Dedifferentiated amniotic fluid mesenchymal stem cell (primary cell): ENCODE results near the gene ELK3.

Experiments
- DNase-seq: peaks from one replicate; pipeline ENCODE4 v3.0.0-alpha.2; 2016; ENCODE audit errors: extremely low spot score

Gene ELK3

DNA sequence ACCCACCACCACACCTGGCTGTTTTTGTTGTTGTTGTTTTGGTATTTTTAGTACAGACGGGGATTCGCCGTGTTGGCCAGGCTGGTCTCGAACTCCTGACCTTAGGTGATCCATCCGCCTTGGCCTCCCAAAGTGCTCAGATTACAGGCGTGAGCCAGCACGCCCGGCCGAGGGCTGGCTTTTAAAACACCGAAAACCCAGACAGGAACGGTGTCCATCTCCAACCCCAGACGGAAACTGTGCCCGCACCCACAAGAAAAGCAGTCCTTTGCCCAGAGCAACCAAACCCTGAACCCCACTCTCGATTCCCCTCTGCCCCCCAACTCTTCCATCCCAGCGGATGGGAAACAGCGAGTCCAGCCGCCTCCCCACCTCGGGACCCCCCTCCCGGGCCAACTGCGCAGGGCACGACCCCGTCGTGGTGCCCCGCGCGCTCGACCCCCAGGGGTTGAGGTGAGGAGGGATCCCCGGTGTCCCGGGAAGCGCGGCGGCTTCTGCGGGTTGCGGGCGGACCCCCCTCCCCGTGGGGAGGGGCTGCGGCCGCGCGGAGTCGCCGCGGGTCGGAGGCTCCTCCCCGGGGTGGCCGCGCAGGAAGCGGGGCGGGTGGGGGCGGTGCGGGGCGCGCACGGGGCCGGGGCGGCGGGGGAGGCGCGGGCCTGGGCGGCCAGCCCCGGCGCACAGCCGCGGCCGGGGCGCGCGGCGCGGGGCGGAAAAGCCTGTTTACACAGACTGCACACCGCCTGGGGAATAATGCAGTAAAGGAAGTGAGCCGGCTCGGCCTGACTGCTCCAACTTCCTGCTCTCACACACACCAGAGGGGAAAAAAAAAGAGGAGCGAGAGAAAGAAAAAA is at the start of gene ELK3:
TSS of gene ELK3 (plus strand) at position 651 of the 851 bp plus-strand sequence.
- DNase-seq, result peak; percentile 32

DNA sequence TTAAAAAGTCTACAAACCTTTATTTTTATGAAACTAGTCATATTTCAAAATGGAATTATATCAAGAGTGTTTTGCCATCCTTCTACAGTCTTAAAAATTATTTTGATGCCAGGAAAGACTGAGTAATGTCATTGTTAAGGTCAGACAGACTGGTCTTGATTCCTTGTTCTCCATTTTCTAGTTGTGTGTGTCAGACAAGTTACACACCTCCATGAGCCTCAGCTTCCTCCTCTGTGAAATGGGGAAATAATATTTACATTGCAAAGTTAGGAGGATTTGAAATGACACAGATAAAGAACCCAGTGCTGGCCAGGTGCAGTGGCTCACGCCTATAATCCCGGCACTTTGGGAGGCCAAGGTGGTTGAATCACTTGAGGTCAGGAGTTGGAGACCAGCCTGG is 47.4 kb upstream of the ELK3 start:
- DNase-seq, result no peak

DNA sequence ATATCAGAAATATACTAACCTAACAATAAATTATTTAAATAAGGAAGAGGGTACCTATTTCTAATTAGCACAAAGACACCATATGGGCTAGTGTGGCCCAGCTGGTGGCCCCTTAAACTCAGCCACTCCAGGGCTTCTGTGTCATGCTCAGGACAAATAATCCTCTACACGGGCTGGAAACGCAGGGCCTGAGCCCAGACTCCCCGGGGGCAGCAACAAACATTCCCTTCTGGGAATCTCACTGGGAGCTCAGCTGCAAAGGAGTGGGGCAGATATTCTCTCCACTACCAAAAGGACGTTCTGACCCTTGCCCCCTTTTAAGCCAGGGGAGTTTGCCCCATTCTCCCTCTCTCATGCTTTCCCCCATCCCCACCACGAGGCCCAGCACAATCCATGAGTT is 43.7 kb upstream of the ELK3 start:
- no peak for DNase-seq

DNA sequence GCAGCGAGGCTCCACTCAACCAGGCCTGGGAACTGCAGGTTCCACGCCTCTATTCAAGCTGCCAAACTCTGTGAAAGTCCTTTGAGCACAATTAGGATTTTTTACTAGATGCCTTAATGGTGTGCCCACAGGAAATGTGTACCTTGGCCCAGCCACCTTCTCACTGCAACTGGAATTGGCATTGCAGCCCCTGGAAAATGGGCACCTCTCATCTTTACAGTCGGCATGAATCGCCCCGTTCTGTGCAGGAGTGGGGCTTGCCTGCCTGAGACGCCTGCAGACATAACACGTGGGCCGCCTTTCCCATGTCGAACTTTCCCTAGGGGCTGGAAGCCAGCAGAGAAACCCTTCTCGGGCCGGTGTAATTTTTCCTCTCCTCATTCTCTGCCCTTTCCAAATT is 42.0 kb upstream of the ELK3 start:
- no peak for DNase-seq

DNA sequence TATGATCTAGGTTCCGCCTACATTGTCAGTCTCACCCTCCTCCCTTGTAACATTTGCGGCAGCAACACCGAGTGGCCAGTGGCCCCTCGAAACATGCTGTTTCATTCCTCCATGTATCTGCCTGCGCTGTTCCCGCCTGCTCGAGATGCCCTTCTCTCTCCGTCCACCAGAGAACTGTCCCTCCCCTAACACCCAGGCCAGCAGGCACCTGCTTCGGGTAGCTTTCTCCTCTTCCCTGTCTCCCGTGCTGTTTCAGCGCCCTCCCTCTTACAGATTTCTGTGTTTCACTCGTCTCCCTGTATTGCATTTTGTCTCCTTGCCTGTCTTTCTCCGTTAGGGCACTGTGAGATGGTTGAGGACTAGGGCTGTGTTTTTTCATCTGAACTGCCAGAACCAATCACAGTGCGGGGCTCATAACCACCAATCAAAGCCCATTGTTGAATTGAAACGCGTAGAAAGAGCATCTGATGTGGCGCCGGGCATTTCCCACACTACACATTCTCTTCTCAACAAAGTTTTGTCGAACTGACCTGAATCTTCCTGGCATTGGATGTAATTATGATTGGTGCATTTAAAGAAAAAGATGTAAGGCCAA is 40.9 kb upstream of the ELK3 start:
- DNase-seq, result no peak

DNA sequence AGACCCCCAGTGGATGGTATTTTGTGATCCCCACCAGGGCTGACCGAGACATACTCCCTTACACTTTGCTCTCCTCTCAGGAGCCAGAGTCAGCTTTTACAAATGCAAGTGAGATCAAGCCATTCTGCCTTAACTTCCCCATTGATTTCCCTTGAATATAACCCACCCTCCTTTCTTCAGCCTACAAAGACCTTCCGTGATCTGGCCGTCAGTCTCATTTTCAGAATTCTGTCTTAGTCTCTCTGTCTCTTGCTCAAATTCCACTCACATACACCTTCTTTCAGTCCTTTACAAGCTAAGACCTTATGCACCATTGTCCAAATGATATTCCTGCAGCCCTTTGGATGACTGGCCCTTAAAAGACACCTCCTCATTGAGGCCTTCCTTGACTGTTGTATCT is 39.0 kb upstream of the ELK3 start:
- DNase-seq, result no peak

DNA sequence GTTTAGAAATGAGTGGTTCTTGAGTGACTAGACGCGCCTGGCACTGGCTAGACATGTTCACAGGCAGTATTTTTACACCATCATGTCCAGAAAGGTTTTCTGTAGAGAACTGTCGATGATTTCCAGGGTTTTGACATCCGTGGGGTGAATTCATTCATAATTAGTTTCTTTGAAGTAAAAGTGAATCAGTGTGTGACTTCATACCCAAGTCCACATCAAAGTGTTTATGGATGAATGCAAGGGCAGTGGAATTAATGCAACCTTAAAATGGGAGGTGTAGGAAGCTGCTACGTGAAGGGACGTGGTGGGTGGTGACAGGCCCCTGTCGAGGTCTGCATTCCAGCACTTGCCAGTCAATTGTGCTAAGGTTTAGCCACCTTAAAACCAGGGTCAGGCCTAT is 38.4 kb upstream of the ELK3 start:
- DNase-seq, result no peak

DNA sequence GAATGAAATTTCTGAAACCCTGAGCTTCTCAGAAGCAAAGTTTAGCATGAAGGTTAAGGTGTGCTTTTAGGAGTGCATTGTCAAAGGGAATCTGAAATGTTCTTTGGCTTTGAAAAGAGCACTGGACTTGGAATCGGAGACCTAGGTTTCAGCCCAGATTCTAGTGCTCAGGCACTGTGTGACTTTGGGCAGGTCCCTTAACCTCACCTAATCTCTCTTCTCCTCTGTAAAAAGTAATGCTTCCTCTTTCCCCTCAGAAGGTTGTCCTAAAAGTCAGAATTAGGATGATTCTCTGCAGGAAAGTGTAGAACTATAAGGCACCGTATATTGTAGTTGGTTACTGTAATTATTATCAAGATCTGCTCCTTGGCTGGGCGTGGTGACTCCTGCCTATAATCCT is 38.0 kb upstream of the ELK3 start:
- DNase-seq, result no peak

DNA sequence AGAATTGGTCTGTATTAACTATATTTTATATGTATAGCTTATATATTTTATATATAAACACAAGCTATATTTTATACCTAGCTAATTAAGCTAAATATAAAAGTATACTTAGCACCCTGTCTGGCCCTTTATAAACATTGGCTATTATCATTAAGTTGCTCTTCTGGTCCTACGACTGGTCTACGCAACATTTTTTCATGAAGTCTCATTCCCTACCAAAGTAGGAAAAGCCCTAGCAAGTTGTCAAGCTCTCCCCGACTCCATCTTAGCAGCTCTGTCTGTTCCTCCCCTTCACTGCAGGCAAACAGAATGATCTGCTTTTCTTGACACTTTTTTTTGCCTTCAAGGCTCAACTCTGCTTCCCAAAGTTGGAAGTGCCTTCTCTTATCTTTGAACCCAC is 36.7 kb upstream of the ELK3 start:
- no peak for DNase-seq

DNA sequence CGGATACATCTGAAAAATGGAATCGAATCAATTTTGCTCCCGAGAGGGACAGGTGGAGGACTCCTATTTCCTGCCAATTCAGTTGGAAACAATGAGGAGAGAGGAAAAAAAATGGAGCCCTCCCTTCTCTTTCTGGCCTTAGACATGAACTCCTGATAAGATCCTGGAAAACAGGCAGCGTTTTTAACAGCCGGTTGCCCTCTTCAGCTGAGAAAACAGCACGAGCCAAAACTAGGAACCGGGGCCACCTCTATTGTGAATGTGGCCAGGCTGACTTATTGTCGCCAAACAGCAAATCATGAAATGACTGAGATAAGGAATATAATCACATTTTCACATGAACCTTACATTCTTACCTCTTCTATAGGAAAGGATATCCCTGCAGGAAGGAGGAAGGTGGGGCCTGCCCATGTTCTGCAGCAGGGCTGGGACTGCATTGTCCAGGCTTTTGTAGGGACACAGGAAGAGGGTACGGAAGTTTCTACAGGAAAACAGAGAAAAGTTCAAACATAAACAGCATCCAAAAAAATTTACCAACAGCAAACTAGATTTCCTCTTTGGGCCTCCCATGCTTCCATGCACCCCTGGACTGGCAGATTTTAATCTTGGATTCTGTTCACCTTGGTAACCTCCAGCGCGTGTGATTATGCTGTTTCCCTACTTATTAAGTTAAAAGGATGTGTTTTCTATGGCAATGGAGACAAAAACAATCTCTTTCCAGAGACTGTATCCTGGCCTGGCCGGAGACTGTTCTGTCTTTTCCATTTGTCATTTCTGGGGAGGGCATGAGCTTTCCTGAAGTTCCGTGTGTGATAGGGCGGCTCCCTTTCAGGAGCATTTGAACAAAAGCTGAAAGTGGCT is 29.0 kb upstream of the ELK3 start:
- no peak for DNase-seq

DNA sequence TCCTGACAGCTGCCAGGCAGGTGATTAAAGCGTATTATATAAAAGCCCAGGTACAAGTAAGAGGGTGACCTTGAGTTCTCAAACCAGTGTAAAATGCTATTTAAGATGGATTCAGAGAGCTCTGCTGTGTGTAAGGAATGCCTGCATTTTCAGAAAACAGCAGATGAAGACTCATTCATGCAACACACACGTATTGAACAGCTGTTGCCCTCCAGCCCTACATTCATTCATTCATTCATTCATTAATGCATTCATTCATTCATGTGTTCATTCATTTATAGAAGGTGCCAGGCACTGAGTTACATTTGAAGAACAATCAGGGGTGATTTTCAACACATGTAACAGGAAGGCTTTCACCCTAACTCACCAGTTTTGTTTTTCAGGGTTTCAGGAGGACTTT is 27.4 kb upstream of the ELK3 start:
- DNase-seq, result no peak

DNA sequence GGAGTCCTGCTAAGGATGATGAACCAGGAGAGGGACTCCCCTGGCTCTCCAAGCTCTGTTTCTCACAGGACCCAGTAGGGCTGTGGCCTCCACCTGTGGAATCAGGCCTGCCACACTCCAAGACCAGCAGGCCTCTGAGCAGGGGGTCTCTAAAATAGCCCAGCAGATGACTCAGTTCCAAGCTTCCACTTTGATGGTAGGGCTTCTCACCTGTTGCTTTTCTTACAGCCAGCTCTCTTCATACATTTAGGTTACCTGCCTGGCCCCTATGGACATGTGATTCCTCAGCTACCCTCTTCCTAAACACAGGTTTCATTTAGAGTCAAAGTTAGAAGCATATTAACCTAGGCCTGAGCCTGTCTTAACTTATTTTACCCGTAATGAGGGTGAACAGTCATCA is 26.7 kb upstream of the ELK3 start:
- DNase-seq, result no peak

DNA sequence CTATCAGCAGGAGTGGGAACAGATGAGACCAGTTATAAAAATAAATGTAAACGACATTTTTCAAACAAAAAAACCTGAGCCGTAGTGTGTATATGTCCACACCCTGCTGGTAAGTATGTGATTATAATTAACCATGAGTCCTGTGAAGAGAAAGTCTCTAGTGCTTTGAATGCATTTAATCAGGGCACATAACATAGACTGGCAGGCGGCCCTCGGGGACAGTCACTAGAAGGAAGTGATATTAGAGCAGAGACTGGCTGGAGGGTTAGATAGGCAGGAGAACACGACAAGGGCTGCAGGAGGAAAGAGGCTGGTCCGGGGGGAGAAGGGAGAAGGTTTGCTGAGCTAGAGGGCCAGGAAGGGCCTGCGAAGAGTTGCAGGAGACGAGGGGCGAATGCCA is 23.8 kb upstream of the ELK3 start:
- DNase-seq, result no peak

DNA sequence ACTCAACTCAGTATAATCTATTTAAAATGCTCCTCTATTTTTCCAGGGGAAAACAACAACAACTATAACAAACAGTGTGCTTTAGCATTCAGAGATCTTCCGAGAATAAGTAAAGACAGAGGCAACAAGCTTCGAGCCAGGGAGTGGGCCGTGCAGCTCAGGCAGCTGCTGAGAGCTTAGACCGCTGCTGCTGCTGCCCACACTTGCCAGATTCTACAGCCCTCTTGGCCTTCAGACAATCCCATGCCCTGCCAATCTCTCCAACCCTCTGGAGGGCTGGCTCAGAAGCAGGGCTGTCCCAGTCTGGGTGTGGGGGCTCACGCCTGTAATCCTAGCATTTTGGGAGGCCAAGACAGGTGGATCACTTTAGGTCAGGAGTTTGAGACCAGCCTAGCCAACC is 23.4 kb upstream of the ELK3 start:
- DNase-seq, result no peak

DNA sequence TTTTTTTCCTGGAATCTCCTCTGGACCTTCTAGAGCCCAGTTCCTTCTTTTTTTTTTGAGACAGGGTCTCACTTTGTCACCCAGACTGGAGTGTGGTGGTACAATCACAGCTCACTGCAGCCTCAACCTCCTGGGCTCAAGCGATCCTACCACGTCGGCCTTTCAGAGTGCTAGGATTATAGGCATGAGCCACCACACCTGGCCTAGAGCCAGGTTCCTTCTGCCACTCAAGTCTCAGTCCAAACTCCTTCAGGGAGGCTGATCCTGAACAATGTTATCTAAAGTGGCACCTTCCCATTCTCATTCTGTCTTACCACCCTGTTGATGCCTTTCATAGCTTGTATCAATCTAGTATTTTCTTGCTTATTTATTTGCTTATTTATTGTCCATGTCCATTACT is 22.3 kb upstream of the ELK3 start:
- no peak for DNase-seq

DNA sequence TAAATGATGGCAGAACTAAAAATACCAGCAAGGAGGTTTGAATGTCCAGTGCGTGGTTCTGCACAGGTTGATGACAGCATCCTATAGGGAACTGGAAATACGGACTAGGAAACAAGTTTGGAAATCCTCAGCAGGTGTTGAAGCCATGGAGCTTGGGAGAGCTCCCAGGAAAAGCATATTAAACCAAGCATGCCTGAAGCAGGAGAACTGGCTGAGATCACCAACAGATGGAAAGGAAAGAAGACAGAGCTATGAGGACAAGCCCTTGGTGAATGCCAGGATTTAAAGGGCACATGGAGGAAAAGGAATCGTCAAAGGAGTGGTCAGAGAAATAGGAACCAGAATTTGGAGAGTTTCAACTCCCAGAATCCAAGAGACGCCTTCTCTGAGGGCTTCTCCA is 21.2 kb upstream of the ELK3 start:
- DNase-seq, result no peak

DNA sequence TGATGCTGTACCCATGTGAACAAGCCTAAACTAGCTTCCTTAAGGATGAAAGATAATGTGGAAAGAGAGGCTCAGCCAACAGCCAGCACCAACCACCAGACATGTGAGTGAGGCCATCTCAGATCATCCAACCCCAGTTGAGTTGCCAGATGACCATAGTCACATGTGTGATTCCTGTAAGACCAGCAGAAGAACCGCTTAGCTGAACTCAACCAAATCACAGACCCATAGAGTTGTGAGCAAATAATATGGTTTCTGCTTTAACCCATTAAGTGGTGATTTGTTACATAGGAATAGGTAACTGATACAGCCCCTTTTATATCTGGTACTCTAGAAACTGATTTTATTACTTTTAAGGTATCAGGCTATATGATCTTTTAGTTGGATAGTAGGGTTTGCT is 17.6 kb upstream of the ELK3 start:
- DNase-seq, result no peak

DNA sequence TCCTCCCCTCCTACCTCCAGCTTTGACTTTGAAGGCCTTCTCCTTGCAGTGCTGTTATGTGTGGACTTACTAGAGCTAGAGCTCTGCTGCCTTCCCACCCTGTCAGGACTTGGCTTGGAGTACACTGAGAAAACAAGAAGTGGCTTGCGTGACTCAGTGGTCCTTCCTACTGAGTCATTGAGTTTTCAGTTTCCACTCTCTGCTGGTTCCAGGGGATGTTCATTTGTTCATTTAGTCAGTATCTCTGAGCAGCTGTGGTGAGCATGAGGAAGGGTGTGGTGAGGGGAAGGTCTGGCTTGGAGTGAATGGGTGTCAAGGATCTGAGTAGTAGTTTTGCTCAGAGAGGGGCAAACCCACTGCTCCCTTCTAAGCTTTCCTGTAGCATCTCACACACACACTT is 17.2 kb upstream of the ELK3 start:
- no peak for DNase-seq

DNA sequence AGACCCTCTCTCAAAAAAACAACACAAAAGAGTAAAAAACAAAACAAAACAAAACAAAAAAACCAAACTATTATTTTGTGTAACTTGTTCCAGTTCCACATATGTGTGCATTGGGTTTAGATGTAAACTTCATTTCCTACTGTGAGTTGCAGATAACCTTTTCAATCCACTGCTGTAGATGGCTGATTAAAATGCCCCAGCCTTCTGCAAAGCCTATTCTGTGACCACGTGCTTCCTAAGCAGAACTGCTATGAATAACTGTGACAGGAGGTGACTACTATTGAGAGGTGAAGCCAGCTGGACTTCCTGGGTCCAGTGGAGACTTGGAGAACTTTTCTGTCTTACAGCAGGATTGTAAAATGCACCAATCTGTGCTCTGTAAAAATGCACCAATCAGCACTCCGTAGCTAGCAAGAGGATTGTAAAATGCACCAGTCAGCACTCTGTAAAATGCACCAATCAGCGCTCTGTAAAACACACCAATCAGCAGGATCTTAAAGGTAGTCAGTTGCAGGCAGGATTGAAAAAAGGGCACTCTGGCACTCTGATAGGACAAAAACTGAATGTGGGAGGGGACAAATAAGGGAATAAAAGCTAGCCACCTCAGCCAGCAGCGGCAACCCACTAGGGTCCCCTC is 10.3 kb upstream of the ELK3 start:
- DNase-seq, result no peak

DNA sequence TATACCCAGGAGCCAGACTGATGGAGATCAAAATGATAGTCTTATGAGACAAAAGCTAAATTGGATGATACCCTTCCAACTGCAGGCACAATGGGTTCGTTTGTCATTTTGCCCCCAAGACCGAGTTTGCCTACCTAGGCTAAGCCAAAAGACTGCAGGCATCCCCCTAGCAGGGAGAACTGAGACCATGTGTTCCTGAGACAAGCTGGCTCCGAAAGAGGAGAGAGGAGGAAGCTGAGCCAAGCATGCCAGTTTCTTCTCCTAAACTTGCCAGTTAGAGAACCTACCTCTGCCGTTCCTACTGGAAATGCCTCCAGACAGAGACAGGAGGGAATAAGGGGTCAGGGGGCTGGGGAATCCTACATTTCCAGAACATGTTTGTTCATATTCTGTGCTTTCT is 8.3 kb upstream of the ELK3 start:
- no peak for DNase-seq

DNA sequence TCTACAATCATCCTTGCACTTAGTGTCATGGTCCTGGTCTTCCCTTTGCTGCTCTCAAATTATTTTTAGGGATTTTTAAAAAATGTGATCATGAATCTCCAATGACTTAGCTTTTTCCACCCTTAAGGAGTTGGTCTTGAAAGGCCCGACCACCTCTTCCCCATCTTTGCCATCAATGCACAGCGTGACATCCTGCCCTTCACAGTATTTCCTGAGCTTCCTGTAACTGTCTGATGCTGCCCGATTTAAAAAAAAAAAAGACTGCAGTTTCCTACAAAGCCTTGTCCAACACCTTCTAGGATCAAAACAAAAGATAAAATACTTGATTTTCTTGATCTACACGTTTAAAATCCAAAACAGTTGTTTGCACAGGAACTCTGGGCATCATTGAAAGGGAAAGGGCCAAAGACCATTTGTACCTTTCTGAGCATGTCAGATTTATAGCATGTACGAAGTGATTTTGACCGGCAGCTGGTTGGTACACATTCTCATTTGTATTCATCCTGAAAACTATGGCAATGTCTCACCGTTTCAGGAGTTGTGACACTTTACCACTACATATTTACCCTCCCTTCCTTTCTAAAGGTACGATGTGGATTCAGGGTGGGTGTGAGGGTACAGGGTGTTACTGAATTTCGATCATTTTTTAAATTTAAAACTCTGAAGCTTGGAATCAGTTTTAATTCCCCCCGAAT is 7.4 kb upstream of the ELK3 start:
- DNase-seq, result no peak

DNA sequence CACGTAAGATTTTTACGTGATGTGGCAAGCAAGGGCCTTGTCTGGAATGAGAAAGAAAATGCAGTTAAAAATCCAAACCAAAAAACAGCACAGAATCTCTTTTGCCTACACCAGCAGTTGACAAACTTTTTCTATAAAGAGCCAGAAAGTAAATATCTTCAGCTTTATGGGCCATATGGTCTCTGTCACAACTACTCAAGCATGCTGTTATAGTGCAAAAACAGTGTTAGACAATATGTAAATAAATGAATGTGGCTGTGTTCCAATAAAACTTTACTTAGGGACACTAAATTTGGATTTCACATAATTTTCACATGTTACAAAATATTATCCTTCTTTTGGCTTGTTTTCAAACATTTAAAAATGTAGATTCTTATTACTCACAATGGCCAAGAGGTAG is 6.2 kb upstream of the ELK3 start:
- no peak for DNase-seq
